ENCODE data around the gene FAM83E.

- TF ChIP-seq EP300 (IDR thresholded peaks at IDR 0.05), result no peak
- no peak for TF ChIP-seq KDM1A (IDR thresholded peaks at IDR 0.05; ENCODE audit: low read depth)
These were observed 14.0 kb downstream of the FAM83E start for GRCh38 chr19:48600679-48601417.
